ENCODE data around the gene STX7.

The STX7 gene

GRCh38 chr6:132476688-132477087 lies 36.2 kb downstream of the STX7 start:
- DNase-seq (ENCODE audit: low spot score) = no peak

DNA sequence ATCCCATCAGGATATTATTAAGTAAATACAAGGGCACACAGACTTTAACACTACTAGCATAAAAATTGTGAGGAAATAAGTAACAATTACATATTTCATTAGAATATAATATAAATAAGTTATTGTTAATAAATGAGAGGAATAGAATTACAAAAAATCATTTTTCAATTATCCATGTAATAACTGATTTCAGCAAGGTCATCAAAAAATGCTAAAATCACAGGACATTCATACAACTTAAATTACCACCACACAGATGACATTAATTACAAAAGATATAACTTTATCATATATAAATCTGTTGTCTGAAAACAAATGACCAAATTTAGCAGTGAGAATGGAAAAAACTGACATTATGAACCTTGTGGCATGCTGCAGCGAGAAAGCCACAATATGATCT lies 37.0 kb downstream of the STX7 start:
- no peak for DNase-seq (ENCODE audit: low spot score)

DNA sequence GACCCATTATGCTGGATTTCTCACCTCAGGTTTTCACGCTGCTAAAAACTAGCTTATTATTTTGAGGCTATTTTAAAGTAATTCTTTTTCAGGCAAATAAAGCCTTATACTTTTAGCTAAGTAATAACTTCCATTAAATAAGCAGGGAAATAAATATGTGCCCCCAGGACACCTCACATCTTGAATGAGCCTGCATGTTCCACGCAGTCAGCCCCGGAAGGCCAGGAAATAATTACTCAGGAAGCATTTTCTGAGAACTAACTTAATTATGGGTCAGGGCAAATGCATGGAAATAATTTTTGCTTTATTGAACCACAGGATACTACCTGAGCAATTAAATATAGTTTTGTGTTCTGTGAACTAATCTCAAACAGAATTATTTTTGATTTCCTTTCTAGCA lies 41.1 kb downstream of the STX7 start:
- DNase-seq (ENCODE audit: low spot score) = no peak

- no peak for DNase-seq (ENCODE audit: low spot score)
These were observed 46.0 kb downstream of the STX7 start for GRCh38 chr6:132466952-132467351.

DNA sequence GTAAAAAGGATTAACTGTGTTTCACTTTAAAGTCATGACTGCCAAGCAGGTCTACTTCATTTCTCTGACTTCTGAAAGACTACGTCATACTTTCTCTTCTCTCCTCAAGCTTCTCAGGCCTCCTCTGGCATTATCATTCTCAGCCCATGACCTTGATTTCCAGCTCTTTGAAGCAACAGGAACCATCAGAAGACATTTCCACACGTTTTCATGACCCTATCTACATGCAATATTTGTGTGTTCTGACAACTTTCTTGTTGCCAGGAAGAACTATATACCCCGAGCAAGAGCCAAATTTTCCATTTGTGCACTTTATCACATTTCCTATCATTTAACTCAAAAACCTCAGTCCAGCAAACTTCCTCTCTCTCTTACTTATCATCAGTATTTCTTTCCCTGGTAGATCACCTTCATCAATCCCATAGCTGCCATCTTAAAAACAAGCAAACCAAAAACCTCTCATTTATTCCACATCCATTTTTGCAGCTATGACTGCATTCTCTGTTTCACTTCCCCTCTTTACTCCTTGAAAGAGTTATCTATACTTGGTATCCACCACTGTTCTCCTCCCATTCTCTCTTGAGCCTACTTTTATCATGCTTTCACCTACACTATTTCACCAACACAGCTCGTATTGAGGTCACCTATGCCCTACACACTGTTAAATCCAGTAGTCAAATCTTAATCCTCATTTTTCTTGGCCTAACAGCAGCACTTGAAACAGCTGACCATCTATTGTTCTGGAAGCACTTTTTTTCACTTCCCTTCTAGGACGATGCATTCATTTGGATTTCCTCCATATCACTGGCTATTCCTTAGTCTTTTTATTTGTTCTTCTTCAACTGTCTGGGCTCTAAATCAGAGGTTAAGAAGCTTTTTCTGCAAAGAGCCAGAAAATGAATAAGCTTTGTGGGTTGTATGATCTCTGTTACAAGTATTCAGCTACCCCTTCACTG lies 47.1 kb downstream of the STX7 start:
- DNase-seq (ENCODE audit: low spot score) = no peak

GRCh38 chr6:132464538-132465256 lies 48.2 kb downstream of the STX7 start:
- DNase-seq (ENCODE audit: low spot score) = no peak

DNA sequence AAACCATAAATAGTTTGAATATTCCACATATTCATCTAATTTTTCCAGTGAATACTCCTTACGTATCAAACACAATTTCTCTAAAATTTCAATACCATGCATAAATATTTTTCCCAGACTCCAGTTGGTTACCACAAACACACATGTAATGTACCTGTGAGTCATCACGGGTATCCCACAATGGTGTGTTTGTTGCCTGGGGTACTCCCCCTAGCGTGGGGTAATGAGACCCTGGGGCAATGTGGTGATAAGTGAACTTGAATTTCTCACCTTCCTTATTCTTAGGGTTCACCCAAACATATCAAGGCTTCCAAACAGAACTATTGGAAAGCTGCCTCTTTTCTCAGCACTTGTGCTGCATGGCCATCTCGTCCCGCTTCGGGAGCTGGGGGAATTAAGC lies 51.0 kb downstream of the STX7 start:
- no peak for DNase-seq (ENCODE audit: low spot score)

DNA sequence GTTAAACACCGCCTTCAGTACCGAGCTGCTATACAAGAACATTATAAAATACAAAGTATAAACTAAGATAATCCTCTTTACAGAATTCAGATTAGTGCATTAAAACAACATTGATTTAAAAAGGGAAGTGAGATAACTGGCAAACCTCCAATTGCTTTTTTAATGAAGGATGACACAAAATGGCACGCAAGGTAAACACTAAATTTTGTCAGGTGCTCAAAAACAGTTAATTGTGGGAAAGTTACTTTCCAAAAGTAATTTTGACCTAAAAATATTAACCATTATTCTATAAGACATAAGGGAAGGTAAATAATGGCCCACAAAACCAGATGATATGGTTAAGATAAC lies 53.3 kb downstream of the STX7 start:
- no peak for DNase-seq (ENCODE audit: low spot score)

- DNase-seq (ENCODE audit: low spot score) = no peak
These were observed 53.9 kb downstream of the STX7 start for GRCh38 chr6:132458887-132459604.

DNA sequence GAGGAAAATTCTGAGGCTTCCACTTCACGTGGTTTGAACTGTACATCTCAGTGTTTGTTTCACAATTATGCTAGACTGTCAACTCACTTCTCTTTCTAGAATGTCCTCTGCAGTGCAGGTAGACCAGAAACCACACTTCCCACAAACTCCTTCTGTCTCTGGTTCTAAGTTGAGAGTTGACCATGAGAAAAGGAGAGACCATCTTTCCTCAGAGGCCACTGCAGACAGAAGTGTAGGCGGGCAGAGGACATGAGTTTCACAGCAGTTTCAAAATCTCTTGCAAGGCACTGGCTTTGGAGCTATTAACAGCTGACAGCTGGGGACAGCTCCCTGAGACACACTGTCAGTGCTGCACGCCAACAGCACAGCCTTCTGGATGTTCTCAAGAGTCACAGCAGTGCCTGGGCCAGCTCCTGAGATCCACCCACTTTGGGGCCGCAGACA lies 56.2 kb downstream of the STX7 start:
- no peak for DNase-seq (ENCODE audit: low spot score)

DNA sequence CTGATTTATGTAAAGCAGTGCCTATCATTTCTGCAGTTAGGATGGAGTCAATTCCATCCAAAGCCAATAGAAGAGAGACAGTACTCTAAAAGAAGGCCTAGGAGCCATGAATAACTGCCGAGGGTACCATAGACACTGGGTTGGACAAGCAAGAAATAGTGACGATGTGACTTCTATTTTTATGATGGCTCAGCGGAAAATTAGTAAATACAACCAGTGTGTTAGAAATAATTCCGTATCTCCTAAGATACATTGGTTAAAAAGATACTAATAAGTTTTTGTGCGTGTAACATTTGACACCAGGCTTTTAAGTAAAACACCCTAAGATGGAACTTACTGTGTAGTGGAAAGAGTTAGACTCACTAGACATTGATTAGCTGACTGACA lies 66.1 kb downstream of the STX7 start:
- DNase-seq (ENCODE audit: low spot score) = no peak

DNA sequence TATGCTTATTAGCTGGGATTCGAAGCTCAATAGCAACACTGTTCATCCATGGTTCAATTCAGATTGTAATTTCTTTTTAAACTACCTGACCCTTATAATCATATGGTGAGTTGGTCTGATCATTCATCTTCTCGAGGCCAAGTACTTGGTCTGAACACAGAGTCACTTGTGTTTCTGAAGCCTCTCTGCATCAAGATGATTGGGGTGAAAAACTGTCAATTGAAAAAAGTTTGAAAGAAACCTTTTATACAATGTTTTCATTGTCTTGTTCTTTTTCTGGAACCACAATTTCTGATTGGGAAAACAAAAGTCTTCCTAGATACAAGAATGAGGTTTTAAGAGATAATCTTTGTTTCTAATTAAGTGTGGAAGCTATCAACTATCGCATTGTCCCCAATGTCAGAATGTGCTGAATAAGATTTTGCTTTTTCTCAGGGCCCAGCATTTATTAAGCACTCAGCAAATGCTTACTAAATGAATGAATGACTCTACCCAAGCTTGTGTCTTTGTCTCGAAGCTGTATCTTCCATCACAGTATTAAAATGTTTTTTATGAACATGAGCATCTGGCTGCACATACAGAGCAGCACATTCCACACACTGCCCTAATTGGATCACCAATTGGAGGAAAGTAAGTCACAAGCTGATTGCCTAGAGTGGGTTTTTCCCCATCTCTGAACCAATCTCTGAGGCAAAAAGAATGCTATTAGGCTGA lies 66.6 kb downstream of the STX7 start:
- no peak for DNase-seq (ENCODE audit: low spot score)

GRCh38 chr6:132445201-132445951 lies 67.5 kb downstream of the STX7 start:
- DNase-seq (ENCODE audit: low spot score) = peak; percentile 37

DNA sequence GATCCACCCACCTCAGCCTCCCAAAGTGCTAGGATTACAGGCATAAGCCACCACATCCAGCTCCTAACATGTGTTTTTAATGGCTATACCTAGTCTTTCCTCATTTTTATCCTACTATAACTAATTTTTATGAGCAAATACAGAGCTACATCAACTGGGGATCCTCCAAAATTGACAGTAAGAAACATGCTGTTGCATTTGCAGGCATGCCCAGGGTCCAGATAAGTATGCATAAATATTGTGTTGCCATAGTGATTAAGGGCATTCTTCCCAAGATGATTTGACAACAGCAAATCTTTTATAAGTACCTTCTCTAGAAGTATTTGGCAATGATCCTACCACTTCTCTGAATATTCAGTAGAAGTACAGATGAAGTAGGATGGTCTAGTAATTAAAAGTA lies 69.7 kb downstream of the STX7 start:
- no peak for DNase-seq (ENCODE audit: low spot score)

DNA sequence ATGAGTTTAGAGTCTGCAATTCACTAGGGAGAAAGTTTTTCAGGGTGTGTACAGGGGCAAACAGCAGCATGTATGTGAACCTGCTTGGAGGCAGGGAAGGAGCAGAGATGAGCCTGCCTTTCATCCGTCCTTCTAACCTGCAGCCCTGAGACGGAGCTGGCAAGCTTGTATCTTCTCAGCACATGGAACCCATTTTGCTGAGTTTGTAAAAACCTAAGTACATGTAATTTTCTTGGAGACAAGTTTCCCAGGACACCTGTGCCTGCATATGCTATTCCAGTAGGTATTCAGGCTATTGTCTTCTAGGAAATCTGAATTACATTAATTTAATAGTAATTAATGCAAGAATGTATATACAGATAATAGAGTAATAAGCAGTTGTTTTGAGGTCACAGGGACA lies 82.8 kb downstream of the STX7 start:
- no peak for DNase-seq (ENCODE audit: low spot score)

DNA sequence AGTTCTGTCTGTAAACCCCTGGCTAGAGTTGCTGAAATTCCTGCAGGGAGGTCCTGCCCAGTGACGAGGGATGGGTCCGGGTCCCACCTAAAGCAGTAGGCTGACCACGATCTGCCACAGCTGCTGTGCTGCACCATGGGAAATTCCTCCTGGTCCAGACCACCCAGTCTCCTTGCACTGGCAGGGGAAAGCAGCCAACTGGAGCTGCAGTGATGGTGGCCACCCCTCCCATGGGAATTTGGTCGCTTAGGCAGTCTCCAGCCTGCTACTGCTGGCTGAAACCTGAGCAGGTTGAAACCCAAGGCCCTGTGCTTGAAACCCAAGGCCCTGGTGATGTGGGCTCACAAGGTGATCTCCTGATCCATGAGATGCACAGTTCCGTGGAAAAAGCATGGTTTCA lies 87.7 kb downstream of the STX7 start:
- no peak for DNase-seq (ENCODE audit: low spot score)

- DNase-seq (ENCODE audit: low spot score) = no peak
These were observed 89.1 kb downstream of the STX7 start for GRCh38 chr6:132423839-132424238.

GRCh38 chr6:132418235-132418965 lies 94.5 kb downstream of the STX7 start:
- DNase-seq (ENCODE audit: low spot score) = no peak

- no peak for DNase-seq (ENCODE audit: low spot score)
These were observed 98.2 kb downstream of the STX7 start for GRCh38 chr6:132414761-132415160.

DNA sequence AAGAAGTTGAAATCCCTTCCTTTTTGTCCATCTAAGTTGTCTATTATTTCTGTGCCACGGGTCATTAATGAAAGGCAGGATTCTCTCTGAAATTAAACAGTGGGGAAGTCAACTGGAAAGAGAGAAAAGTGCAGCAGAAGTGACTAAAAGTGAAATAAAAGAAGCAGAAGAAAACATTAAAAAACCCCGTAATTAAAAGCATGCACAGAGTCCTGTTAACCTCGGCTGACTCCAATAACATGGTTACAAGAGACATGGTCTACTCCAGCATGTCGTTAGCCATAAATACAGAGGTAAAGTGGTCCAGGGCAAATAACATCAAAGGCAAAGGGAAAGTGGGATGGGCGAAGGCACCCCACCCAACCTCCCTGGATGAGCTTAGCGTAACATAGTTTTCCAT lies 98.6 kb downstream of the STX7 start:
- DNase-seq (ENCODE audit: low spot score) = no peak

GRCh38 chr6:132413499-132413802 lies 99.5 kb downstream of the STX7 start:
- DNase-seq (ENCODE audit: low spot score) = no peak

All from hepatic stellate cell (primary cell).